Activated CD4-positive, alpha-beta T cell treated with anti-CD3 and anti-CD28 coated beads, Interleukin-2, amount 50 U/mL, for 4 hours (primary cell): ENCODE results near the gene TACO1.

Experiments
- DNase-seq, 2 experiments: peaks; one replicate each; pipeline ENCODE4 v3.0.0-alpha.2; 2020

Gene TACO1

DNA sequence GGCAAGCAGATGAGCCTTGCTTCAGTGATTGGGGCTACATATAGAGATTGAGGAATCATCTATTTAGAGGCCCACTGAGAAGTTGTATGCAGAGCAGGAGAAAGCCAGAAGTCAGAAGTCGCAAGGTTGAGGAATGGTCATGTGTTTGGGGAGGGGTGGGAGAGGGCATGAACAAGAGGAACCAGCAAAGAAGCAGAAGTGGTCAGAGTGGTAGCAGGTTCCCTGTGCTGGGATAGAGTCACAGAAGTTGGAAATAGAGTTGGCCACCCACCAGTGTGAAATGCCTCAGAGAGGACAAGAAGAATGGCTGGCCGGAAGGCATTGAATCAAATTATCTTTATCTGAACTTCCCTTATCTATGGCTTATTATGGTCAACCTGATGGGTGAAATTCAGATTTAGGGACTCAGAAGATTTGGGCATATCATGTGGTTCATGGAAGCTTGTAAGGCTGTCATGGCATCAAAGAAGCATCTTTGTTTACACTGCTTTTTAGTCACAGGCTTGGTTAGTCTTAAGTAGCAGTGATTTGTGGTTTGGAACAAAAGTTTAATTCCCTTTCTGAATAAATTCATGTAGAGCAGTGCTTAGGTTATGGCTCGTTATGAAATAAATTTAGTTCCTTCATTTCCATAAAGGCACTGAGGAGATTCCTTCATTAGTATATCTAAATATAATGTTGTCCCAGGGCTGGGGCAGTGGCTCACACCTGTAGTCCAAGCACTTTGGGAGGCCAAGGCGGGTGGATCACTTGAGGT lies 41.2 kb downstream of the TACO1 start:
- DNase-seq, result no peak

DNA sequence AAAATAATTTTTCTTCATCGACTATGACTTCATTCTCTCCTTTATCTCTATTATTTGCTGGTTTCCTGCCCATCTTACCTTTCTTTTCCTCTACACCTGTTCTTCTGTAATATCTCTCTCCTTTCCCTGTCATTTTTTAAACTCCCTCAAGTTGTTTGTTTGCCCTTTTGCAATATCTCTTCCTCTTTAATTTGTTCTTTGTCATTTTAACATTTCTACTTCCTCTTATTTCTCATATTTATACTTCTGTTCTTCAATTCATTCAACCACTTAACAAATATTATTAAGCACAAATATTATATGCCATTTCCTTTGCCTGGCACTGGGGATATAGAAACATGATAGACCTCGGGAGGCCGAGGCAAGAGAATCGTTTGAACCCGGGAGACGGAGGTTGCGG lies 44.2 kb downstream of the TACO1 start:
- DNase-seq, result no peak

- DNase-seq, result no peak
Measured at GRCh38 chr17:63645775-63646487, 45.2 kb downstream of the TACO1 start.

- DNase-seq, result no peak
Measured at GRCh38 chr17:63646488-63646806, 45.8 kb downstream of the TACO1 start.

DNA sequence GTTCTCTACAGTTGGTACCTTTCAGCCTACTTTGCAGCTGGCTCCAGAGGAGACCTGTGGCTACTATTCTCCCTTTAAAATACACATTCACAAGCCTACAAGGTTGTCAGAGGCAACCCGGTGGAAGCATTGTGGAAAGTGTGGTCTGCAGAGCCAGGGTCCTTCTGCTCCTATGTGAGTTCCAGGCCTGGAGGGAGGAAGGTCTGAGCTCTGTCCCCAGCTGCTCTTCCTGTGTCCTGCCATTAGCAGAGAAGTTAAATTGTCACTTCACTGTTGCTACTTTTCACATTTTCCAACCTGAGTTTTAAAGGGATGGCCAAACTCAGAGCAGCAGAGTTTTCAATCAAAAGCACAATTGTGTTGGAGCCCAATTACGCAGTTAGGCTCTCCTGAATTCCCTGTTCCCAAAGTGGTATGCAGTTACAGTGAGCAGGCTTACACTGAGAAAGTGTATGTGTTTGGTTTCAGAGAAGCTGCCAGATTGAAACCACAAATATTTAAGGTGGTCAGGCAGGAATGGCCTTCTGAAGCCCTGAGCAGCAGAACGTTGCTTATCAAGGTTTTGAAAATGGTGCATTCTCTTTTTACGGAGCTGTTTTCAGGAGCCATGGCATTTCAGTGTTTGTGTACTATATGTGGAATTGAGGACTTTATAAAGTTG lies 46.5 kb downstream of the TACO1 start:
- DNase-seq, result no peak

DNA sequence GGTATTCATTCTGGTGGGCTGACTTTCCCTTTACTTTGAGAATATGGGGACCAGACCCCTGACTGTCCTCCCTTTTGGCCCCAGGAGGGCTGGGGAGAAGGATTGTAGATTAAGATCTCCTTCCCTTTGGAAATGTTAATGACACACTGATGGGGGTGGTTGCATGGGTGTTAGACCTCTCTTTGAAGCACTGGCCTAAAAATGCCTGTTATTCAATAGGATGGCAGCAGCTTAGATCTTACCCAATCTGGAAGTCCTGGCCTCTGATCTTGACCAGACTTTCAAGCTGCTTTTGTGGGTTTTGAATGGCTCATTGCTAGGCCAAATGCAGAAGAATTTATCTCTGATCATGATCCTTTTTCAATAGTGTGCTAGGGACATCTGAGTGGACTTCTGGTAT lies 47.2 kb downstream of the TACO1 start:
- DNase-seq, result no peak

DNA sequence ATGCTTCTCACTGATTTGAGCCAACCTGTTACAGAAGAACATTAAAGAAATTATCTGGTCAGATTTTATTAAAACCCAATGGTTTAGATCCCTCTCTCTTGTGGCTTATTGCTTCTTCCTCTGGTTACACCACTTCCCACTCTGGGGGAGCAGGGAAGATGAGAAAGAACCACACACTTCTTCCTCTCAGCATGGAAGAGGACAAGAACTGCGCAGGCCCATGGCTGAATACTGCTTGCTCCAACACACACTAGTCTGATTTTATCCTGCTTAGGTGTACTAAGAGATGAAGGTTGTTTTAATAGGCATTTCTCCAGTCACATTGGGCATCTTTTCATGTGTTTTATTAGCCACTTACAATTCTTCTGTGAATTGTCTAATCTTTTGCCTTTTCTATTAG lies 49.1 kb downstream of the TACO1 start:
- DNase-seq, result no peak

DNA sequence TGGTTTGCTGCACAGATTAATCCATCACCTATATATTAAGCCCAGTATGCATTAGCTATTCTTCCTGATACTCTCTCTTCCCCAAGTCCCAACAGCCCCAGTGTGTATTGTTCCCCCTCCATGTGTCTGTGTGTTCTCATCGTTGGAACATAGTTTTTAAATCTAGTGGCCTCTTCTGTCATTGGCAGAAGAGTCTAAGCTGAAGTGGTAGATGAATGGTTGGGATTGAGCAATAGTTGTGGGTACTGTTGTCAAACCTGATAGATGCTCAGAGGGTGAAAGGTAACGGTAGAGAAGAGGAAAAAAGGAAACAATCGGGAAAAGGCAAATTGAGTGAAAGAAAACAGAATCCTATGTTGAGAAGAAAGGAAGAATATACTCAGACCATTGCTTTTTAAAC lies 51.4 kb downstream of the TACO1 start:
- no peak for DNase-seq

DNA sequence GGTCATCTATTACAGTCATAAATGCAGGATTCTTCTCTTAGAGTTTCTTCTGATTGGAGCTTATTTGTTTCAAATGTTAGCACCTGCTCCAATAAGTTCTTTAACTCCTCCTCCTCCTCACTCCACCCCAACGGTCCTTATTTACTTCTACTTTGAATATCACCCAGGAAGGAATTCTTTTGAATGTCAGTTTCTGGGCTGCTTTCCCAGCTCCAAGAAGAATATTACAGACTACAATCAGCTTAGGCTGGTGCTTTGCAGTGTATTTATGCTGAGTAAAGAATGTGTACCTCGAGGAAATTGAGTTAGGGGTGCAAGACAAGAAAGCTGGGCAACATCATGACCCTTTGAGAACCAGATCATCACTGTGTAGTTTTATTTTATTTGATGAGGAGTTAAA lies 52.4 kb downstream of the TACO1 start:
- DNase-seq, result no peak

DNA sequence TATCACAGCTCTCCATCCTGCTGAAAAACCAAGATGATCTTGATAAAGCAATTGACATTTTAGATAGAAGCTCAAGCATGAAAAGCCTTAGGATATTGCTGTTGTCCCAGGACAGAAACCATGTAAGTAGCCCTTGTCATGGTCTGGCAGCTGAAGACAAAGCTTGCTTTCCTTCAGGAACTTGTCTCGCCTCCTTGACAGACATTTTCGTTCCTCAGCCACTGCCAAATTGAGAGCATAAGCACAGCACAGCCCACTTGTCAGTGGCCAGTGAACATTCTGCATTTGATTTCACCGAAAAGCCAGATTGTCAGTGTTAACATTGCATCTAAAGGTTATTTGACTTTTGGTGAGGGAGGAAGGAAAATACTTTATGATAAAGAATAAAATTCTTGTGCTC lies 57.1 kb downstream of the TACO1 start:
- no peak for DNase-seq
